Liver (tissue), 9 donors: ENCODE measurements around the gene LRRTM3. TPM values are rescaled to one million over a fixed set of nuclear protein-coding genes. Genes with fewer than 3 reads are reported as not detected.
A peak's percentile ranks its signal among the peaks of the same experiment; 100 is the strongest.

Source experiments
- DNase-seq: peaks from one replicate; pipeline ENCODE4 v3.0.0-alpha.2; 2017; ENCODE audit warnings: low spot score
- H3K27ac ChIP-seq, 2 donors: one replicate each; pipeline ENCODE4 v1.7.0; 2013; ENCODE audit warnings: inconsistent platforms in 2 of 2, low read length in 2 of 2, control low read depth in 1 of 2, low read depth in 1 of 2, mild to moderate bottlenecking in 1 of 2
- H3K27me3 ChIP-seq, 4 donors: one replicate each; pipeline versions ENCODE4 v1.6.1 to v1.7.0; 2013; ENCODE audit warnings: low read length in 3 of 4, inconsistent platforms in 1 of 4, mild to moderate bottlenecking in 1 of 4, moderate library complexity in 1 of 4; ENCODE audit not compliant: control insufficient read depth in 4 of 4, insufficient read depth in 4 of 4
- H3K36me3 ChIP-seq, 4 donors: one replicate each; pipeline versions ENCODE4 v1.6.1 to v1.7.0; 2013; ENCODE audit warnings: low read length in 3 of 4, mild to moderate bottlenecking in 3 of 4, low read depth in 1 of 4, moderate library complexity in 1 of 4; ENCODE audit not compliant: control insufficient read depth in 4 of 4, insufficient read depth in 3 of 4
- H3K4me1 ChIP-seq, 4 donors: one replicate each; pipeline versions ENCODE4 v1.6.1 to v1.7.0; 2013; ENCODE audit warnings: low read length in 3 of 4, mild to moderate bottlenecking in 3 of 4, moderate library complexity in 1 of 4; ENCODE audit not compliant: control insufficient read depth in 4 of 4, insufficient read depth in 4 of 4
- H3K4me3 ChIP-seq, 3 donors: one replicate each; pipeline versions ENCODE4 v1.6.1 to v1.7.0; 2013; ENCODE audit warnings: low read length in 3 of 3, control low read depth in 1 of 3, low read depth in 1 of 3, mild to moderate bottlenecking in 1 of 3
- H3K9ac ChIP-seq, 2 donors: one replicate each; pipeline ENCODE4 v1.7.0; 2013; ENCODE audit warnings: low read length in 2 of 2, mild to moderate bottlenecking in 2 of 2, moderate library complexity in 2 of 2, control low read depth in 1 of 2, low read depth in 1 of 2
- H3K9me3 ChIP-seq, 4 donors: one replicate each; pipeline versions ENCODE4 v1.6.1 to v1.7.0; 2013; ENCODE audit warnings: low read length in 3 of 4; ENCODE audit not compliant: control insufficient read depth in 4 of 4
- ATF3 ChIP-seq: IDR thresholded peaks from 2 replicates; pipeline ENCODE4 v1.6.1; 2016; ENCODE audit warnings: antibody characterized with exemption
- CTCF ChIP-seq: fragments of 150-350 bp; IDR thresholded peaks from 2 replicates; pipeline ENCODE4 v1.5.1; 2017; ENCODE audit warnings: improper control_type of control experiment, low read depth, low read length; ENCODE audit not compliant: missing input control
- EGR1 ChIP-seq, 2 donors: IDR thresholded peaks; 2 replicates each; pipeline ENCODE4 v1.6.1; 2016 to 2018; ENCODE audit warnings: antibody characterized with exemption in 2 of 2, low read depth in 2 of 2
- FOXA1 ChIP-seq: IDR thresholded peaks from 2 replicates; pipeline ENCODE4 v1.6.1; 2016; ENCODE audit warnings: antibody characterized with exemption
- FOXA2 ChIP-seq: IDR thresholded peaks from 2 replicates; pipeline ENCODE4 v1.6.1; 2016; ENCODE audit warnings: antibody characterized with exemption
- GABPA ChIP-seq, 2 donors: IDR thresholded peaks in 1 of 2; conservative IDR thresholded peaks in 1 of 2; 2 replicates each; pipeline ENCODE4 v1.6.1; 2016; ENCODE audit warnings: antibody characterized with exemption in 2 of 2, mild to moderate bottlenecking in 1 of 2, moderate library complexity in 1 of 2
- HNF4A ChIP-seq, 2 donors: conservative IDR thresholded peaks; 2 replicates each; pipeline ENCODE4 v1.6.1; 2016; ENCODE audit warnings: antibody characterized with exemption in 2 of 2, mild to moderate bottlenecking in 2 of 2
- HNF4G ChIP-seq: IDR thresholded peaks from 2 replicates; pipeline ENCODE4 v1.6.1; 2016; ENCODE audit warnings: antibody characterized with exemption
- JUND ChIP-seq, 2 donors: IDR thresholded peaks; 2 replicates each; pipeline ENCODE4 v1.6.1; 2016; ENCODE audit warnings: antibody characterized with exemption in 2 of 2
- NR2F2 ChIP-seq: IDR thresholded peaks from 2 replicates; pipeline ENCODE4 v1.6.1; 2016; ENCODE audit warnings: antibody characterized with exemption
- RAD21 ChIP-seq, 2 donors: IDR thresholded peaks; 2 replicates each; pipeline ENCODE4 v1.6.1; 2016; ENCODE audit warnings: antibody characterized with exemption in 2 of 2, mild to moderate bottlenecking in 2 of 2
- RXRA ChIP-seq, 2 donors: IDR thresholded peaks; 2 replicates each; pipeline ENCODE4 v1.6.1; 2017 to 2018; ENCODE audit warnings: antibody characterized with exemption in 2 of 2, mild to moderate bottlenecking in 1 of 2
- SP1 ChIP-seq: IDR thresholded peaks from 2 replicates; pipeline ENCODE4 v1.6.1; 2018; ENCODE audit warnings: antibody characterized with exemption, mild to moderate bottlenecking
- TAF1 ChIP-seq: conservative IDR thresholded peaks from 2 replicates; pipeline ENCODE4 v1.6.1; 2016; ENCODE audit warnings: antibody characterized with exemption, mild to moderate bottlenecking
- YY1 ChIP-seq: IDR thresholded peaks from 2 replicates; pipeline ENCODE4 v1.6.1; 2016; ENCODE audit warnings: antibody characterized with exemption, mild to moderate bottlenecking
- ZBTB33 ChIP-seq: IDR thresholded peaks from 2 replicates; pipeline ENCODE4 v1.6.1; 2016; ENCODE audit warnings: antibody characterized with exemption
- WGBS: extraction: QIAGEN DNeasy Blood & Tissue Kit; methylation state at CpG from one replicate; pipeline ENCODE4 v1.1.7; 2013; 5-methylcytosine and 5-hydroxymethylcytosine counted together
- polyA plus RNA-seq, 2 donors: library from polyadenylated mRNA; stranded (reverse) in 1 of 2; unstranded in 1 of 2; fragments of 200-250 nt in 1 of 2; fragments of >200 nt in 1 of 2; fragmentation: Nextera tagmentation in 1 of 2; extraction: Ambion mirVana in 1 of 2; gene quantifications; one replicate each; pipeline versions ENCODE4 v1.2.1 to v1.2.3, GENCODE V29; 2013 to 2015
- total RNA-seq, 2 donors: library from RNA; depleted of rRNA; stranded (reverse); fragments of >200 nt; gene quantifications; one replicate each; pipeline ENCODE4 v1.2.3, GENCODE V29; 2014
- TF ChIP-seq, protein P1 (sequence below): IDR thresholded peaks from 2 replicates; pipeline ENCODE4 v1.6.1; 2016; ENCODE audit warnings: antibody characterized with exemption
- TF ChIP-seq, protein P2 (sequence below): IDR thresholded peaks from 2 replicates; pipeline ENCODE4 v1.6.1; 2016; ENCODE audit warnings: antibody characterized with exemption, mild to moderate bottlenecking
- donor health status: healthy.
- donor health status: healthy.
- donor health status: healthy.
- donor health status: healthy.
- donor health status: healthy.

The LRRTM3 gene
- total and polyA plus RNA-seq, 4 donors = 0.67 TPM; not detected in 3

GRCh38 chr10:67079126-67079525 is 153.3 kb downstream of the LRRTM3 start:
- Histone ChIP-seq H3K9me3 (no peaks in the 10 kb centered on the region), H3K36me3 (no peaks in the 10 kb centered on the region), H3K9ac (no peak overlapping the region), H3K27ac (no peak overlapping the region), H3K27me3 (no peaks in the 10 kb centered on the region), H3K4me1 (peaks cover 0 to 8% (median 4%) of the 10 kb centered on the region in 4 donors), H3K4me3 (no peak overlapping the region)
- 67% methylated on average over 4 of the region's 4 CpGs for whole genome bisulfite sequencing
- TF ChIP-seq YY1 = no peak
- TF ChIP-seq ATF3 = no peak
- no peak for TF ChIP-seq HNF4G
- TF ChIP-seq GABPA (IDR thresholded peaks at IDR 0.05 in 1 of 2, conservative IDR thresholded peaks at IDR 0.05 in 1 of 2) = no peak
- no peak for TF ChIP-seq CTCF
- TF ChIP-seq, protein P1, sequence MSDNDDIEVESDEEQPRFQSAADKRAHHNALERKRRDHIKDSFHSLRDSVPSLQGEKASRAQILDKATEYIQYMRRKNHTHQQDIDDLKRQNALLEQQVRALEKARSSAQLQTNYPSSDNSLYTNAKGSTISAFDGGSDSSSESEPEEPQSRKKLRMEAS = no peak
- no peak for TF ChIP-seq JUND (IDR thresholded peaks at IDR 0.05)
- TF ChIP-seq SP1 = no peak
- TF ChIP-seq RXRA (IDR thresholded peaks at IDR 0.05) = no peak
- no peak for TF ChIP-seq NR2F2
- no peak for TF ChIP-seq RAD21 (IDR thresholded peaks at IDR 0.05)
- TF ChIP-seq FOXA2 = no peak
- TF ChIP-seq FOXA1 = no peak
- TF ChIP-seq HNF4A (conservative IDR thresholded peaks at IDR 0.05) = no peak
- no peak for DNase-seq

- no peaks in the 10 kb centered on the region for H3K36me3 ChIP-seq
Observed at GRCh38 chr10:67086327-67087134, 160.7 kb downstream of the LRRTM3 start.

DNA sequence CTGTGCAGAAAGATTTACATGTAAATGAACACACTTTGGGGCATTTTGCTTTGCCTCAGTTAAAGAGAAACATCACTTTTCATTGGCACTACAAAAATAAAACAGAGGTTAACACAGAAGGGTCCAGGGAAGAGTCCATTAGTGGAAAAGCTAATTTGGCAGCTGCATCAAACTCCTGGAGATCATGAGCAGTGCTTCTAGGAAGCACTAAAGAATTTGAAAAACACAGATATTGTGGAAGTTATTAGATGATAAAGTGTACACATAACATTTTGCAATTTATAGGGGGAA is 161.2 kb downstream of the LRRTM3 start:
- Histone ChIP-seq H3K9me3 (no peaks in the 10 kb centered on the region), H3K36me3 (no peaks in the 10 kb centered on the region)
- TF ChIP-seq NR2F2 (no peak), GABPA (IDR thresholded peaks at IDR 0.05 in 1 of 2, conservative IDR thresholded peaks at IDR 0.05 in 1 of 2) (no peak), FOXA2 (no peak), RXRA (IDR thresholded peaks at IDR 0.05) (peak in 1 of 2 donors; percentile 60), TAF1 (no peak), ATF3 (no peak), SP1 (peak; percentile 70), ZBTB33 (no peak), HNF4A (conservative IDR thresholded peaks at IDR 0.05) (peak; percentile 89 to 97), EGR1 (IDR thresholded peaks at IDR 0.05; ENCODE audit: low read depth in 2 of 2) (no peak), HNF4G (peak; percentile 74)
- TF ChIP-seq, protein P2, sequence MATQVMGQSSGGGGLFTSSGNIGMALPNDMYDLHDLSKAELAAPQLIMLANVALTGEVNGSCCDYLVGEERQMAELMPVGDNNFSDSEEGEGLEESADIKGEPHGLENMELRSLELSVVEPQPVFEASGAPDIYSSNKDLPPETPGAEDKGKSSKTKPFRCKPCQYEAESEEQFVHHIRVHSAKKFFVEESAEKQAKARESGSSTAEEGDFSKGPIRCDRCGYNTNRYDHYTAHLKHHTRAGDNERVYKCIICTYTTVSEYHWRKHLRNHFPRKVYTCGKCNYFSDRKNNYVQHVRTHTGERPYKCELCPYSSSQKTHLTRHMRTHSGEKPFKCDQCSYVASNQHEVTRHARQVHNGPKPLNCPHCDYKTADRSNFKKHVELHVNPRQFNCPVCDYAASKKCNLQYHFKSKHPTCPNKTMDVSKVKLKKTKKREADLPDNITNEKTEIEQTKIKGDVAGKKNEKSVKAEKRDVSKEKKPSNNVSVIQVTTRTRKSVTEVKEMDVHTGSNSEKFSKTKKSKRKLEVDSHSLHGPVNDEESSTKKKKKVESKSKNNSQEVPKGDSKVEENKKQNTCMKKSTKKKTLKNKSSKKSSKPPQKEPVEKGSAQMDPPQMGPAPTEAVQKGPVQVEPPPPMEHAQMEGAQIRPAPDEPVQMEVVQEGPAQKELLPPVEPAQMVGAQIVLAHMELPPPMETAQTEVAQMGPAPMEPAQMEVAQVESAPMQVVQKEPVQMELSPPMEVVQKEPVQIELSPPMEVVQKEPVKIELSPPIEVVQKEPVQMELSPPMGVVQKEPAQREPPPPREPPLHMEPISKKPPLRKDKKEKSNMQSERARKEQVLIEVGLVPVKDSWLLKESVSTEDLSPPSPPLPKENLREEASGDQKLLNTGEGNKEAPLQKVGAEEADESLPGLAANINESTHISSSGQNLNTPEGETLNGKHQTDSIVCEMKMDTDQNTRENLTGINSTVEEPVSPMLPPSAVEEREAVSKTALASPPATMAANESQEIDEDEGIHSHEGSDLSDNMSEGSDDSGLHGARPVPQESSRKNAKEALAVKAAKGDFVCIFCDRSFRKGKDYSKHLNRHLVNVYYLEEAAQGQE = no peak

More at GRCh38 chr10:67086327-67087134, 160.7 kb downstream of the LRRTM3 start:
- WGBS = 36% methylated on average over 2 of the region's 2 CpGs
- TF ChIP-seq NR2F2 (no peak), EGR1 (IDR thresholded peaks at IDR 0.05; ENCODE audit: low read depth in 2 of 2) (no peak)
- Histone ChIP-seq H3K4me1 (peaks cover 0 to 7% (median 3%) of the 10 kb centered on the region in 4 donors), H3K27me3 (no peaks in the 10 kb centered on the region), H3K9ac (no peak overlapping the region), H3K27ac (no peak overlapping the region), H3K4me3 (peak overlapping the region in 1 of 3 donors; percentile 11), H3K9me3 (no peaks in the 10 kb centered on the region)
- no peak for DNase-seq

More for the DNA sequence above, 161.2 kb downstream of the LRRTM3 start:
- Histone ChIP-seq H3K27ac (no peak overlapping the region), H3K4me1 (peaks cover 0 to 7% (median 3%) of the 10 kb centered on the region in 4 donors), H3K9ac (no peak overlapping the region), H3K4me3 (peak overlapping the region in 1 of 3 donors; percentile 11), H3K27me3 (no peaks in the 10 kb centered on the region)
- no peak for DNase-seq
